Fibroblast of skin of abdomen (primary cell): Measurements from ENCODE around the gene NEURL2. TPM values are rescaled to one million over a fixed set of nuclear protein-coding genes. Genes with fewer than 3 reads are reported as not detected.
"Not testable (repeated sequence)": the region's sequence is repeated elsewhere in the genome, so short reads cannot be mapped to it uniquely, and the experiment has no call there.

Source experiments
- DNase-seq: peaks from one replicate; pipeline ENCODE4 v3.0.0-alpha.2; 2013
- polyA plus RNA-seq, 2 experiments: library from polyadenylated mRNA; unstranded; fragments of 120-200 nt; gene quantifications; one replicate each; pipeline ENCODE4 v1.2.1, GENCODE V29; 2013; ENCODE audit not compliant: insufficient read length in 2 of 2

NEURL2 gene, protein sequence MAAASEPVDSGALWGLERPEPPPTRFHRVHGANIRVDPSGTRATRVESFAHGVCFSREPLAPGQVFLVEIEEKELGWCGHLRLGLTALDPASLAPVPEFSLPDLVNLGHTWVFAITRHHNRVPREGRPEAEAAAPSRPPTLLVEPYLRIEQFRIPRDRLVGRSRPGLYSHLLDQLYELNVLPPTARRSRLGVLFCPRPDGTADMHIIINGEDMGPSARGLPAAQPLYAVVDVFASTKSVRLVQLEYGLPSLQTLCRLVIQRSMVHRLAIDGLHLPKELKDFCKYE
- polyA plus RNA-seq (2013, experiment 1 of 2; ENCODE audit: insufficient read length): 1.8 TPM
- 1.8 TPM for polyA plus RNA-seq (2013, experiment 2 of 2; ENCODE audit: insufficient read length)

DNA sequence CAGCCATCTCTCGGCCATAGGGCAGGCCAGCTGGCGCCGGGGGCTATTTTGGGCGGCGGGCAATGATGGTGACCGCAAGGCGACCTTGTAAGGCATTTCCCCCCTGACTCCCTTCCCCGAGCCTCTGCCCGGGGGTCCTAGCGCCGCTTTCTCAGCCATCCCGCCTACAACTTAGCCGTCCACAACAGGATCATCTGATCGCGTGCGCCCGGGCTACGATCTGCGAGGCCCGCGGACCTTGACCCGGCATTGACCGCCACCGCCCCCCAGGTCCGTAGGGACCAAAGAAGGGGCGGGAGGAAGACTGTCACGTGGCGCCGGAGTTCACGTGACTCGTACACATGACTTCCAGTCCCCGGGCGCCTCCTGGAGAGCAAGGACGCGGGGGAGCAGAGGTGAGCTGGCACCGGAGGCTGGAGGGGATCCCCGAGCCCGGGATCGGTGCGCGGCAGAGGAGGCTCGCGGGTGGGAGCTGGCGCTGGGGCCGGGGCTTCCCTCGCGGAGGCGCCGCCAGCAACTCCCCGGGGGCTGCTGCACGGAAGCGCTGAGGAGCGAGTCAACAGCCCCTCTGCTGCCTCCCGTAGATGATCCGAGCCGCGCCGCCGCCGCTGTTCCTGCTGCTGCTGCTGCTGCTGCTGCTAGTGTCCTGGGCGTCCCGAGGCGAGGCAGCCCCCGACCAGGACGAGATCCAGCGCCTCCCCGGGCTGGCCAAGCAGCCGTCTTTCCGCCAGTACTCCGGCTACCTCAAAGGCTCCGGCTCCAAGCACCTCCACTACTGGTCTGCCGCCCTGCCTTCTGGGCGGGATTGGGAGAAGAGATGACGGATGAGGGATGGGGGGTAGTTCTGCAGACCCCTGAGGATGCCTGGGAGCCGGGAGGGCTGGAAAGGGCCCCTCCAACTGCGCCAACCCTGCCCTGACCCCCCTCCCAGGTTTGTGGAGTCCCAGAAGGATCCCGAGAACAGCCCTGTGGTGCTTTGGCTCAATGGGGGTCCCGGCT, at the start of gene NEURL2, which contains the start of gene CTSA:
Gene NEURL2 (minus strand): TSS at position 224 of the 999 bp plus-strand sequence. CDS start 217 bp downstream, at position 7.
Gene CTSA (plus strand): TSS at position 351 of the 999 bp plus-strand sequence. CDS start 234 bp downstream, at position 585.
- peak; percentile 93 for DNase-seq

DNA sequence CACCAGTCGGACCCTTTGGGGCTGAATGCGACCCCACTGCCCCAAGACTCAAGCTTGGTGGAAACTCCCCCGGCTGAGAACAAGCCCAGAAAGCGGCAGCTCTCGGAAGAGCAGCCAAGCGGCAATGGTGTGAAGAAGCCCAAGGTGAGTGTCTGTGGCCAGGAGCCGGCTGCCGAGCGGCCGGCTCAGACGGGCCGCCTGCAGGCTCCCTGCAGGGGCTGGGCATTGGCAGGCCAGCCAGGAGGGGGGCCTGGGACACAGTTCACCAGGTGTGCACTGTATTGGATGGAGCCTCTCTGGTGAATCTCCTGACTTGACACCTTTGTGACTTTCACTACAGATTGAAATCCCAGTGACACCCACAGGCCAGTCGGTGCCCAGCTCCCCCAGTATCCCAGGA, 49.5 kb upstream of the NEURL2 start:
- DNase-seq: no peak

DNA sequence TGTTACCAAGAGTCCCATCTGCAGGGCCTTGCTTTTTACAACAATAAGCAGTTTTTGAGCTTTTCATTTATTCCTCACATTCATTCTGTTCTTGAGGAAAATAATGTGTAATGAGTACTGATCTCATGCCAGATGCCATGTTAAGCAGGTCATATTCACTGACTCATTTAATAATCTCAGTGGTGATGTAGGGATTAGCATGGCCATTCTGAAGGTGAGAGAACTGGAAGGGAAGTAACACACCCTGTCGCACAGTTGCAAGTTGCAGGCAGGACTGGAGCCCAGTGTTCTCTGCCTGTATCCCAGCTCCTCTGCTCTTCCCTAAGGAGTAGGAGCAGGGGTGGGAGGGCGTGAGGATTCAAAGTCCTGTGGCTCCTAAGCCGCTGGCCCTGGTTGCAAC, 49.0 kb upstream of the NEURL2 start:
- DNase-seq: no peak

DNA sequence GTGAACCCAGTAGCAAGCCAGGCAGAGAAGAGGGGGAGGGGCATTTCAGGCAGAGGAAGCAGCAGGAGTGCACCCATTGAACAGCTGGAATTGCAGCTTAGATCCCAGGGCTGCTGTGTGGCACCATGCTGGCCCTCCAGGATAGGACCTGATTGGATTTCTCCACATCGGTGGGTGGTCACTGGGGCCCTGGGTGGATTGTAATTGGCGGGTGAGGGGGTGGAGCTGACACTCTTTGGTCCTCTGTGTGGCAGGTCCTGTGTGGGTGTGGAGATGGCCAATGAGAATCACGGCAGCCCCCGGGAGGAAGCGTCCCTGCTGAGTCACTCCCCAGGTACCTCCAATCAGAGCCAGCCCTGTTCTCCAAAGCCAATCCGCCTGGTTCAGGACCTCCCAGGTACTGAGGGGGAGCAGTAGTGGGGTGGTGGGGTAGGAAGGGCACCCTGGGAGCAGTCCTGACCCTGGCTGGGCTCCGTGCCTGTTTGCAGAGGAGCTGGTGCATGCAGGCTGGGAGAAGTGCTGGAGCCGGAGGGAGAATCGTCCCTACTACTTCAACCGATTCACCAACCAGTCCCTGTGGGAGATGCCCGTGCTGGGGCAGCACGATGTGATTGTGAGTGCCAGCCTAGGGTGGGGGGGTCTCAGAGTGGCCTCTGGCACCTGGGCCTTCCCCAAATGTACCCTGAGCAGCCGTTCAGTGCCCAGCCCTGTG, 47.9 kb upstream of the NEURL2 start:
- DNase-seq: no peak

DNA sequence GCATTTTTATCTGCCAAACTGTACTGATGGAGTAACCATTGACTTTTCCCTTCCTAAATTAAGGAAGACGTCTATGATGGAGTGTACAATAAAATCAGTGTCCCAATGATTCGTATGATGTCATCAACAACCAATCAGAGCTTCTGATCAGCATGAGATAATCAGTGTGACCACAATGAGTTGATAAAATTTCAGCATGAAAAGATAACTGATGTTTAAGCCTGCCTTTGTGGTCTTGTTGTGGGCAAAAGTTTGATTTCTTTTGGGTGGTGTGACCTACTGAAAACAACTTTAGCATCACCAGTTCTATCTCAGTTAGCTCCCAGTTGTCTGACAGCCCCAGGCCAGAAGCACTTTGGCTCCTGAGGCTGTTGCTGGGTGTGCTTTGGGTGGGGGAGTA, 46.8 kb upstream of the NEURL2 start:
- DNase-seq: no peak

DNA sequence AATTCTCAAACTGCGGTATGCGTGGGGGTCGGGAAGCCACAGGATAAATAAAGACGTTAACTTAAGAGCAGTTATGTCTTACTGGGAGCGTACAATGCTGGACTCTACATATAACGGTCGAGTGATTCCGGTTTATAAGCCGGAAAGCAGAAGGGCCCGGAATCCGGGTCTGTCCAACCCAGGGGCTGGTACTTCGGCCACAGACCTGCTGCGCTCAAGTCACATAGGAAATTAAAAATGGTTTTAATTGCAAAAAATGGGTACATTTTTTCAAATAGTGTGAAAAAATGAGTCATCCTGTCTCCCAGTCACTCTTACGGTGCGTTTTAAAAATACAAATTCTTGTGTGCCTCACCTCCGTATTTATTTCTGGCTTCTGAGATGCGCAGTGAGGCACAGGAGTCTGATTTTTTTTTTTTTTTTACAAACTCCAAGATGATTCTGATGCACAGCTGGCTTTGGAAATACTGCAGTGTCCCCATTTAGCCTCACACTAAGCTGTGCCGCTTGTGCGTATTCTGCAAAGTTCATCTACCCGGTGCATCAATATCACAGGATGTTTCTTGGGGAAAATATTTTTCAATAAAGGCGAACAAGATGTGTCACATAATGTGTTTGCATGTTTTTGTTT, 44.5 kb upstream of the NEURL2 start:
- no peak for DNase-seq

DNA sequence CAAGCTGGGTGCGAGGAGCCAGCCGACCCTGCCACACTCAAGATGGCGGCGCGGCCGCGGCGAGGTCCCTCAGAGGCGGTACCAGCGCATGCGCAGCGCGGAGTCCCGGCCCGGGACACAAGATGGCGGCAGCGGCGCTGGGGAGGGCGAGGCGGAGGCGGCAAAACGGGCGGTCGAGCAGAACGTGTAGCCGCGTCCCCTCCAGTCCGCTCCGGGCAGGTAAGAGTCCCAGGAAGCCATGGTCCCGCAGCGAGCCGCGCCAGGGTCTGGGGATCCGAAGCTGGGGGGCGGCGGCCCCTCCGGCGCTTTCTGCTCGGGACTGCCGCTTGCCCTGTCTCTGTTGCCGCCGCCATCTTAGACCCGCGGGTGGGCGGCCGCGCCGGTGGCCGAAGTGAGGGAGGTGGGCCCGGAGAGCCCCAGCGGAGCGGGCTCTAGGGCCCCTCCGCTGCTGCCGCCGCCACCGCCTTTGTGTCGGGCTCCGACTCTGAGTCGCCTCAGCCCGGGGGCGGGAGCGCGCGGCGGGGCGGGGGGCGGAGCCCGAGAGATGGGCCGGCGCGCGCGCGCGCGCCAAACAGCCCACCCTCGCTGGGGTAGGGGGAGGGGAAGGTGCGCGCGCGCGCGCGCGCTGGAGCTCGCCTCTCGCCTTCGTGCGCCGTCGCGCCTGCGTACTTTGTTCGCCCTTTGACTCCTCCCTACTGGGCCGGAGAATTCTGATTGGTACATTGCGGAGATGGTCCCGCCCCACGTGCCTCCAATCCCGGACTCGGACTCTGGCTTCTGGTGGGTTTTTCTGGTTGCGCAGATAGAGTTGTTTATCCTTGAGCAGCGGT, 43.8 kb upstream of the NEURL2 start, which contains the start of gene PCIF1:
Gene PCIF1 (plus strand): TSS at position 98 of the 830 bp plus-strand sequence. CDS start 4,317 bp downstream, outside the sequence.
- peak; percentile 97 for DNase-seq

DNA sequence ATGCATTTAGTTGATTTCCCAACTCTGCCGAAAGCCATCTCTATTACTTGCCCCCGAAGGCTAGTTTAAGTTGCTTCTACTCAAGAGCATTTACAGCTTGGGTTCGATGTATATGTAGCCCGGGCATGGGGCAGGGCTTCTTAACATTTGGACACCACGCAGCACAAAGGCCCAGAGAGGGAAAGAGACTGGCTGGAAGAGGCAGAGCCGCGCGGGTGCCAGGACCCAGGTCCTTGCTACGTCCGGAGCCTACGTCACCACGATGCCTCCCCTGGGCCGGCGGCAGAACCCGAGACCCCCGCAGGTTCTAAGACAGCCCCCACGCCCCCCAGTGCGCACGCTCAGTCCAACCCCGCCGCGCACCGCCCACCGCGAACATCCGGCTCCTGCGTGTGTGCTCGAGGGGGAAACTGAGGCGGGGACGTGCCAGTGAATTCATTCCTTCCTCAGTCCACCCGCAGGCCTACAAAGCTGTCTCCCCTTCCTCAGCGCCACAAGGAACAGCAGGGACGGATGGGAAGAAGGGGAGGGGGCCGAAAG, 43.1 kb upstream of the NEURL2 start:
- DNase-seq: peak; percentile 47

DNA sequence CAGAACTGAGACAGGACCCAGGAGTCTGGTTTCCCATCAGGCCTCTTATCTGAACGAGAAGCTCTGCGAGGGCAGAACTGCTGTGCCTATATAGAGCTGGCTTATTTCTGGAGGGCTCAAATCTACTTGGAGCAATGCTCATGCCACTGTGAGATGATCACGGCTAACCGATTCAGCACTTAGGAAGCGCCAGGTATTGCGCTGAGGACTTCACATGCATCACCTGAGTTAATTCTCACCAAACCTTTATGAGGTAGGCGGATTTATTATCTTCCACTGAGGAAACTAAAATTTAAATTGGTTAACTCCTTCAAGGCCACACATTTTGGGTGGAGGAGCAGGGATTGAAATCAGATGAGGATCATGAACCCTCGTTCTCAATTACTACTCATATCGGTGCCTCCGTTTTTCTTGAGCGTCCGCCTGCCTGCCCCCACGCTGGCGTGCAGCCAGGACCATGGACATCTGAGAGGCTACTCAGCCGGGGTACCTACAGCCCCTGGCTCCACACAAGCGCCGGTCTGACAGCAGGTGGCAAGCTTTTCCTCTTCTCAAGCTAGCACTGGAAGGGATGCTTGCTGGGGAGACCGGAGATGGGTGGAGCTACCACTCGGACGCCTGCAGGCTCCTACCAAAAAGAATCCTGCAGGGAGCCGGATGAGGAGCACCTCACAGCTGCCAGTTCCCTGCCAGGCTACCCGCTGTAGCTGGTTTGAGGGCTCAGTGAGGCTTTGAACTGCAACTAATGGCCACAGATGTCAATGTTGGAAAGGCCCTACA, 42.4 kb upstream of the NEURL2 start:
- DNase-seq: peak; percentile 70

DNA sequence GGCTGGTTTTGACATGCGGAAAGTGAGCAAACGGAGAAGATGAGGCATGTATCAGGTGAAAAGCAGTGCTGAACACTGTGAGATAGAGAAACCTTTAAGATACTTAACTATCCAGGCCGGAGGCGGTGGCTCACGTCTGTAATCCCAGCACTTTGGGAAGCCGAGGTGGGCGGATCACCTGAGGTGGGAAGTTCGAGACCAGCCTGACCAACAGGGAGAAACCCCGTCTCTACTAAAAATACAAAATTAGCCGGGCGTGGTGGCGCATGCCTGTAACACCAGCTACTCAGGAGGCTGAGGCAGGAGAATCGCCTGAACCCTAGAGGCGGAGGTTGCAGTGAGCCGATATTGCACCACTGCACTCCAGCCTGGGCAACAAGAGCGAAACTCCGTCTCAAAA, 40.7 kb upstream of the NEURL2 start:
- not testable (repeated sequence) for DNase-seq

DNA sequence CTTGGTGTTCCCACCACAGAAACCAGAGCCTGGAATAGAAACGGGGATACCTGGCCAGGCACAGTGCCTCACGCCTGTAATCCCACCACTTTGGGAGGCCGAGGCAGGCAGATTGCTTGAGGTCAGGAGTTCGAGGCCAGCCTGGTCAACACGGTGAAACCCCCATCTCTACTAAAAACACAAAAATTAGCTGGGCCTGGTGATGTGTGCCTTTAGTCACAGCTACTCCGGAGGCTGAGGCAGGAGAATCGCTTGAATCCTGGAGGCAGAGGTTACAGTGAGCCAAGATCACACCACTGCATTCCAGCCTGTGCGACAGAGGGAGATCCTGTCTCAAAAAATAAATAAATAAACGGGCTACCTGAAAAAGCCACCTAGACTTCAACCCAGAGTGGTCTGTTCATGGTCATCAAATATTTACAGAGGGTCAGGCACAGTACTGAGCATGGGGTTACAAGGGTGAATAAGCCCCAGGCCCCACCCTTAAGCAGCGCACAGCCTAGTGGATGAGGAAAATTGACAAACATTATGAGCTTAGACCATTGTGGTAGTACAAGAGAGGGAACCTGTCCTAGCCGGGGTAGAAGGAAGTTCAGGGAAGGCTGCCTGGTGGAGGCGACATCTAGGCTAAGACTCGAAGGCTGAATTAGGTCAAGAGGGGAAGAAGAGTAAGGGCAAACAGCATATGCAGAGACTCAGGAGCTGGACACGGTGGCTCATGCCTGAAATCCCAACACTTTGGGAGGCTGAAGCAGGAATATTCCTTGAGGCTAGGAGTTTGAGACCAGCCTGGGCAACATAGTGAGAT, 36.3 kb upstream of the NEURL2 start:
- no peak for DNase-seq

DNA sequence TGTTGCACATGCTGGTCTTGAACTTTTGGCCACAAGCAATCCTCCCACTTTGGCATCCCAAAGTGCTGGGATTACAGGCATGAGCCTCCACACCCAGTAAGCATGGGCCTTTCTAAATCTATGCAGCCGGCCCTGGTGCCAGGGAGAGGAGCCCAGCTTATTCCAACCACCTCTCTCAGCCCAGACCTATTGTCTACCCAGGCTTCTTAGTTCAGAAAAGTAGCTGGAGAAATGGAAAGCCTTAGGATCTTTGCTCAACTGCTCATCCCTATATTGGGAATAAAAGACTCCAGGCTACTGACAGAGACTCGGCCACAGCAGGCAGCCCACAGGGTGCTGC, 35.7 kb upstream of the NEURL2 start:
- no peak for DNase-seq

DNA sequence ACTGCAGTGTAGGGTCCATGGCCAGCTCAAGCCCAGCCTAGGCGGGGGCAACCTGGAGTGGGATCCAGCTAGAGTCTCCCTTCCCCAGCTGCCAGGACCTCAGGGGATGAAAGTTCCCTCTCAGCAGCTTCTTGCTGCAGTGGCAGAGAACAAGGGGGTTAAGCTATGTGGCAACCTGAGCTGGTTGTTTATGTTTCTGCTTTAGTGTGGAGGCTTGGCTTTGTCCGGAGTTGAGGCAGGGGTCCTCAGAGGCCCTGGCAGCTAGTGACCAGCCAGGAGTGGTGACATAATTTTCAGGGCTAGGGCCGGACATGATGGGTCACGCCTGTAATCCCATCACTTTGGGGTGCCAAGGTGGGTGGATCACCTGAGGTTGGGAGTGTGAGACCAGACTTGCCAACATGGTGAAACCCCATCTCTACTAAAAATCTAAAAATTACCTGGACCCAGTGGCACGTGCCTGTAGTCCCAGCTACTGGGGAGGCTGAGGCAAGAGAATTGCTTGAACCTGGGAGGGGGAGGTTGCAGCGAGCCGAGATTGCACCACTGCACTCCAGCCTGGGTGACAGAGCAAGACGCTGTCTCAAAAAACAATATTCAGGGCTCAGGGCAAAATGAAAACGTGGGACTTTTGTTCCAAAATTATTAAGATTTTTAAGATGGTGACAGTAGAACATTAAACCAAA, 35.0 kb upstream of the NEURL2 start:
- no peak for DNase-seq

DNA sequence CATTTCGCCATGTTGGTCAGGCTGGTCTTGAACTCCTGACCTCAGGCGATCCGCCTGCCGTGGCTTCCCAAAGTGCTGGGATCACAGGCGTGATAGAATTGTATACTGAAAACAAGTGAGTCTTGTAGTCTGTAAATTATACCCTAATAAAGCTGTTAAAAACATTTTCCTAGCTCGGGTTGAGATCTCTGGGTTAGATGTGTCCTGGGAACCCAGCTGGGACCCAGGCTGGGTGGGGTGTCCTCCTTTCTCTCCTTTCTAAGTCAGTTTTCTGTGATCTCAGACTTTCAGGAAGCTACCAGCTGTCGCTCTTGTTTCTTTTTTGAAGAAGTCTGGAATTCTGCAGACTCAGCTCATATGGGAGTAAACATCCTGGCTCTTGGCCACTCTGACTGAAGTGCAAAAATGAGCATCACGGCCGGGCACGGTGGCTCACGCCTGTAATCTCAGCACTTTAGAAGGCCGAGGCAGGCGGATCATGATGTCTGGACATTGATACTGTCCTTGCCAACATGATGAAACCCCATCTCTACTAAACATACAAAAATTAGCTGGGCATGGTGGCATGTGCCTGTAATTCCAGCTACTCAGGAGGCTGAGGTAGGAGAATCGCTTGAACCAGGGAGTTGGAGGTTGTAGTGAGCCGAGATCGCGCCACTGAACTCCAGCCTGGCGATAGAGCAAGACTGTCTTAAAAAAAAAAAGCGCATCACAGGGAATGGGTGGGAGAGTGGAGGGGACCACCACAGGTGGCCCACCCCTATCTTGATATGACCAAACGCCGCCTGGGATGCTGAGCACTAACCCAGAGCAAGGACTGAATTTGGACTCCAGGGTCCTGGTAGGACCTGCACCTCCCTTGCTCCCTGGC, 33.6 kb upstream of the NEURL2 start:
- DNase-seq: peak; percentile 41

DNA sequence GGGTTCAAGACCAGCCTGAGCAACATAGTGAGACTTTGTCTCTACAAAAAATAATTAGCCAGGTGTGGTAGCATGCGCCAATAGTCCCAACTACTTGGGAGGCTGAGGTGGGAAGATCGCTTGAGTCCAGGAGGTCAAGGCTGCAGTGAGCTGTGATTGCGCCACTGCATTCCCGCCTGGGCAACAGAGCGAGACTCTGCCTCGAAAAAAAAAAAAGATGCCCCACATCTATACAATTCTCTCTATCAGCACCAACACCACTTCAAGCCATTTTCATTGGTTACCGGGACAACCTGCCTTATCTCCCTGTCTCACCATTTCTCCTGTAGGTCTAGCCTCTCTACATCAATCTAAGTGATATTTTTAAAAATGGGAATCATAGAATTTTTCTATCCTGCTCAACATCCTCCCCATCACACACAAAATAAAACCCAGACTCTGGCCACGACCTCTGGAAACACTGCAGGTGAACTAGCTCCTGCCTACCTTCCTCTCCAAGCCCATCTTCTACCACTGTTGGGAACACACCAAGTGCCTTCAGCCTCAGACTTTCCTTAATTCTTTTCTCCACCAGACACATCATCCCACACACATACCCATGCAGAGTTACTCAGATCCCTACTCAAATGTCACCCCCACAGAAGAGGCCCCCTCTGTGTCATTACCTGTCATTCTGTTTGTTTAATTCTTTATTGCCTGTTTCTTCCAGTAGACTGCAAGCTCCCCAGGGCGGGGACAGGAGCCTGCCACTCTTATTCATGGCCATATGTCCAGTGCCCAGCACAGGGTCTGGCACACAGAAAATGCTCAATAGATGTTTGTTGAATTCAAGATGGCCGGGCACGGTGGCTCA, 30.6 kb upstream of the NEURL2 start:
- DNase-seq: no peak
